ENCODE data around the gene OTULIN.

The OTULIN gene

DNA sequence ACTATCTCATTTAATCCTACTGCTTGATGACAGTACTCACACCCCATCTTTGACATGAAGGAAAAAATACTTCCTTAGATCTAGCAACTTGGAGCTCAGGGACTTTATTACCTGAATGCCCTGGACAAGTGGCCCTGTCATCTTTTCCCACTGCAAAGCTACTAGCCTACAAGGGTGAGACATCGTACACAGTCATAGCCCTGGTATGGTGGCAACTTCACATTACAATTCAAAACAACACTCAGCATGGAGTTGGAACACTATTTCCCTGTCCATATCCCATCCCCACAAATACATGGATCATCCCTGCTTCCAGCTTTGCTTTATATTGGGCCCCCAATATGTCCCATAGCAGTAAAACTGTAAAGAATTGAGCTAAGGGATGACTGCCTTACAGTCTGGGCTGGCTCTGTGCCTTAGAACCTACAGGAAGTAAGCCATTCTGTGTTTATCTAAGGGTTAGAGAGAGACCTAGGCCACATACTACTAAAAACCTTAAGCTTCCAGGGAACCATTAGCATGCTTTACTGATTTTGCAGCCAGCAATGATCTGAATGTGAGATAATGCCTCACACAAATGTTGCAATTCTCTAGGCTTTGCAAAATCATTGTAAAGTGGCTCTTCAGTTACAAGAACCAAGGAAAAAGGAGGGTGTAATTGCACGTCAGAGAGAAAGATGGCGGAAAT is 55.9 kb downstream of the OTULIN start (continued):
- TF ChIP-seq, protein P1, sequence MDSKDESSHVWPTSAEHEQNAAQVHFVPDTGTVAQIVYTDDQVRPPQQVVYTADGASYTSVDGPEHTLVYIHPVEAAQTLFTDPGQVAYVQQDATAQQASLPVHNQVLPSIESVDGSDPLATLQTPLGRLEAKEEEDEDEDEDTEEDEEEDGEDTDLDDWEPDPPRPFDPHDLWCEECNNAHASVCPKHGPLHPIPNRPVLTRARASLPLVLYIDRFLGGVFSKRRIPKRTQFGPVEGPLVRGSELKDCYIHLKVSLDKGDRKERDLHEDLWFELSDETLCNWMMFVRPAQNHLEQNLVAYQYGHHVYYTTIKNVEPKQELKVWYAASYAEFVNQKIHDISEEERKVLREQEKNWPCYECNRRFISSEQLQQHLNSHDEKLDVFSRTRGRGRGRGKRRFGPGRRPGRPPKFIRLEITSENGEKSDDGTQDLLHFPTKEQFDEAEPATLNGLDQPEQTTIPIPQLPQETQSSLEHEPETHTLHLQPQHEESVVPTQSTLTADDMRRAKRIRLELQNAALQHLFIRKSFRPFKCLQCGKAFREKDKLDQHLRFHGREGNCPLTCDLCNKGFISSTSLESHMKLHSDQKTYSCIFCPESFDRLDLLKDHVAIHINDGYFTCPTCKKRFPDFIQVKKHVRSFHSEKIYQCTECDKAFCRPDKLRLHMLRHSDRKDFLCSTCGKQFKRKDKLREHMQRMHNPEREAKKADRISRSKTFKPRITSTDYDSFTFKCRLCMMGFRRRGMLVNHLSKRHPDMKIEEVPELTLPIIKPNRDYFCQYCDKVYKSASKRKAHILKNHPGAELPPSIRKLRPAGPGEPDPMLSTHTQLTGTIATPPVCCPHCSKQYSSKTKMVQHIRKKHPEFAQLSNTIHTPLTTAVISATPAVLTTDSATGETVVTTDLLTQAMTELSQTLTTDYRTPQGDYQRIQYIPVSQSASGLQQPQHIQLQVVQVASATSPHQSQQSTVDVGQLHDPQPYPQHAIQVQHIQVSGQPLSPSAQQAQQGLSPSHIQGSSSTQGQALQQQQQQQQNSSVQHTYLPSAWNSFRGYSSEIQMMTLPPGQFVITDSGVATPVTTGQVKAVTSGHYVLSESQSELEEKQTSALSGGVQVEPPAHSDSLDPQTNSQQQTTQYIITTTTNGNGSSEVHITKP (tag by site-specific recombination; IDR thresholded peaks at IDR 0.05): no peak
- TF ChIP-seq ZNF621 (tag by site-specific recombination; IDR thresholded peaks at IDR 0.05) (no peak), ZNF776 (tag by site-specific recombination; IDR thresholded peaks at IDR 0.05; ENCODE audit: borderline replicate concordance) (no peak)

DNA sequence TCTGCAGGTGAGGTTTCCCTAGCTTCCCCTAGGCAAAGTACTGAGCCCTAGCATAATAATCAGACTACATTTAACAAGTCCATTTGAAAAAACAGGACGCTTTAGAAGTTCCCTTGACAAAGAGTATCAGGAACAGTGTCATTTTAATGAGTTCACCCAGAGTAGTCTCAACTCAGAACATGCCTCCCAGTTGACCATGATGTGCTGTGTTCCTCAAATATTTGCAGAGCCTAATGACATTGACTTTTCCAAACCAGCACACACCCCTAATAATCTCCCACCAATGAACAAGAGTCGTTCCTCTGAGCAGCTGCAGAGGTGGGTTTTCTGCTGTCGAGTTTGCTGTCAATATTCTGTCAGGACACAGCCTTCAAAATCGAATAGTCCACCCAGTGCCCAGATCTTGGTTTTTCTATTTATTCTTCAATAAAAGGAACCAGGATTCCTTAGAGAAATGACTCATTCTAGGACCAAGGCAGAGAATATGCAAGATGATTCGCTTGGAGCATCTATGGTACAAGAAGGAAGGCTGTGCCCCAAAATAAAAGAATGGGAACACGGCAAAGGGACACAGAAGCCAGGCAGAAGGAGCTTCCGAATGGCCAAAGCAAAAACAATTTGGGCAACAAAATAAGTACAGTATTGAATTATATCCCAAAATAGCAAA is 57.6 kb downstream of the OTULIN start:
- TF ChIP-seq SETDB1 (IDR thresholded peaks at IDR 0.05; ENCODE audit: insufficient read length, low read length): no peak
- TF ChIP-seq SALL2 (tag by site-specific recombination; IDR thresholded peaks at IDR 0.05; ENCODE audit: borderline replicate concordance): no peak
- no peak for TF ChIP-seq WT1 (tag by site-specific recombination; IDR thresholded peaks at IDR 0.05)
- no peak for TF ChIP-seq ZNF488 (tag by site-specific recombination; IDR thresholded peaks at IDR 0.05)
- TF ChIP-seq SCRT1 (tag by site-specific recombination; IDR thresholded peaks at IDR 0.05; ENCODE audit: borderline replicate concordance): no peak
- TF ChIP-seq GLIS2 (tag by site-specific recombination; IDR thresholded peaks at IDR 0.05): no peak
- no peak for TF ChIP-seq GFI1B (tag by site-specific recombination; IDR thresholded peaks at IDR 0.05)
- no peak for TF ChIP-seq AEBP2 (tag by site-specific recombination; IDR thresholded peaks at IDR 0.05; ENCODE audit: borderline replicate concordance)
- Histone ChIP-seq H3K27ac (ENCODE audit: extremely low read depth, low read depth, low read length) (no peak overlapping the region), H3K9me3 (ENCODE audit: control insufficient read depth, insufficient read depth, low read depth, low read length) (no peaks in the 10 kb centered on the region), H3K4me1 (ENCODE audit: control insufficient read depth, insufficient read depth, low read length) (no peaks in the 10 kb centered on the region), H3K36me3 (ENCODE audit: control insufficient read depth in 2 of 2, insufficient read depth in 1 of 2, low read length in 2 of 2) (peaks cover 0 to 4% of the 10 kb centered on the region in 2 experiments; a peak in 1 of 3 replicates), H3K4me3 (ENCODE audit: low read depth, low read length) (no peak overlapping the region)
- ChIA-PET CTCF (interaction anchor here (0.6 to 8.4 kb wide), 4 partner anchors 31 to 288 kb away, joined by 3 to 134 read pairs (median 4); no protein-coding TSS in a partner anchor), POLR2A (no interaction called here)

DNA sequence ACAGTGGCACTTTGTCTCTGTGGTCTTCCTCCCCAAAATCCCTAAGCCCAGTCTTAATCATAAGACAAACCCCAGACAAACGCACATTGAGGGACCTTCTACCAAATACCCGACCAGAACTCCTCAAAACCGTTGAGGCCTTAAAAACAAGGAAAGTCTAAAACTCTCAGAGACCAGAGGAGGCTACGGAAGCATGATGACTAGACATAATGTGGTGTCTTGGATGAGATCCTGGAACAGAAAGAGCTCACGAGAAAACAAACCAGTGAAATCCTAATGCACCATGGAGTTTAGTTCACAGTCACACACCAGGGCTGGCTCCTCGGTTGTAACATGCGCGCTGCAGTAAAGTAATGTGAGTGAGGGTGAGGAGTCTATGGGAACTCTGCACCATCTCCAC is 58.4 kb downstream of the OTULIN start:
- ChIA-PET POLR2A (no interaction called here), CTCF (interaction anchor here (0.6 to 8.4 kb wide), 4 partner anchors 242 to 1881 kb away, joined by 3 to 134 read pairs (median 4); no protein-coding TSS in a partner anchor)
- Histone ChIP-seq H3K4me1 (ENCODE audit: control insufficient read depth, insufficient read depth, low read length) (no peaks in the 10 kb centered on the region), H3K36me3 (ENCODE audit: control insufficient read depth in 2 of 2, insufficient read depth in 1 of 2, low read length in 2 of 2) (peaks cover 0 to 4% of the 10 kb centered on the region in 2 experiments; a peak in 1 of 3 replicates), H3K27ac (ENCODE audit: extremely low read depth, low read depth, low read length) (no peak overlapping the region), H3K9me3 (ENCODE audit: control insufficient read depth, insufficient read depth, low read depth, low read length) (no peaks in the 10 kb centered on the region), H3K4me3 (ENCODE audit: low read depth, low read length) (no peak overlapping the region)
- no peak for TF ChIP-seq ZBTB44 (tag by site-specific recombination; IDR thresholded peaks at IDR 0.05)
- no peak for TF ChIP-seq SETDB1 (IDR thresholded peaks at IDR 0.05; ENCODE audit: insufficient read length, low read length)
- no peak for TF ChIP-seq ZNF664 (tag by site-specific recombination; IDR thresholded peaks at IDR 0.05)
- TF ChIP-seq MYNN (tag by site-specific recombination; IDR thresholded peaks at IDR 0.05; ENCODE audit: borderline replicate concordance): no peak
- no peak for TF ChIP-seq ZNF654 (tag by site-specific recombination; IDR thresholded peaks at IDR 0.05; ENCODE audit: low read depth)
- TF ChIP-seq ZNF518A (tag by site-specific recombination; conservative IDR thresholded peaks at IDR 0.05; ENCODE audit: low read depth): no peak
- no peak for TF ChIP-seq ZNF391 (tag by site-specific recombination; IDR thresholded peaks at IDR 0.05; ENCODE audit: borderline replicate concordance, low read depth)
- no peak for TF ChIP-seq ZFP3 (tag by site-specific recombination; IDR thresholded peaks at IDR 0.05; ENCODE audit: low read depth)
